Stromal cell of bone marrow (primary cell): ENCODE results near the gene PPTC7.
"Not testable (repeated sequence)": the region's sequence is repeated elsewhere in the genome, so short reads cannot be mapped to it uniquely, and the experiment has no call there.

Source experiments
- DNase-seq: peaks from one replicate; pipeline ENCODE4 v3.0.0-alpha.2; 2012; ENCODE audit warnings: low read depth

The PPTC7 gene, protein sequence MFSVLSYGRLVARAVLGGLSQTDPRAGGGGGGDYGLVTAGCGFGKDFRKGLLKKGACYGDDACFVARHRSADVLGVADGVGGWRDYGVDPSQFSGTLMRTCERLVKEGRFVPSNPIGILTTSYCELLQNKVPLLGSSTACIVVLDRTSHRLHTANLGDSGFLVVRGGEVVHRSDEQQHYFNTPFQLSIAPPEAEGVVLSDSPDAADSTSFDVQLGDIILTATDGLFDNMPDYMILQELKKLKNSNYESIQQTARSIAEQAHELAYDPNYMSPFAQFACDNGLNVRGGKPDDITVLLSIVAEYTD

DNA sequence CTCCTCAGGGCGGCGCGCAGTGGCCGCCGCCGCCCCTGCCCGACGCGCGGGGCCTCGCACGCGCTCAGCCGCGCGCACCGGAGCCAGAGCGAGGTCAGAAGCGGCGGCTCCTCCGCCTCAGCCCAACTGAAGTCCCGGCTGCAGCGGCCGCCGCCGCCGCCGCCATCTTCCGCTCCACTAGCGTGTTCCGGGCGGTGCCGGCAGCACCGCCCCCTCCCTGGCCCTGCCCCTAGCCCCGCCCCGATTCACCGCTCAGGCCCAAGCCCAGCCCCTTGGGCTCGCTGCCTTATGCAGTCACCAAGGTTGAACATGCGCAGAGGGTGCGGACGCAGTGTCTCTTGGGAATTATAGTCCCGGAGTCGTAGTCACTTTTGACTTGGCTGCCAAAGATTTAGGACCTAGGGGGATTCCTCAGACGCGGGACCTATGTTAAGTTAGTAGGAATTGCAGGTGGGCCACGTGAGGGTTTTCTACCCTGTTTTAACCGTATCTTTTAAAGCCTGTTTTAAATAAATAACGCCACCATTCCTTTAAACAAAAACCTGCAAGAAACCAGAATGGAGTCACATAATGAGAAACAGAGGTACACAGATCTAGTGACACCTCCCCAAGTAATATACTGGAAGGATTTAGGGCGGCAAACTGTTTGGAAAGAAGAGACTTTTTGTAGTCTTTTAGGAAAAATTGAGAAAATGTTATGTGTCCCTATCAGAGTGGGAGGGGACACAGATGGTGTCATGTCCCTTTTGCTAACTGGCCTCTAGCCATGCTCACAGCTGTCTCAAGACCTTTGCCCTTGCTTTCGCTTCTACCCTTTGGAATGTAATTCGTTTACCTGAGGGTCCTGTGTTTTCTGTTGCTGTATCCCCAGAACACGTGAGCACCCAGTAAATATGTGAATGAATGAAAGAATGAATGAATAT lies at the start of gene PPTC7:
PPTC7 (minus strand) TSS at position 182 of the 923 bp plus-strand sequence. CDS start 287 bp downstream, outside the sequence.
- DNase-seq, result peak; percentile 88

DNA sequence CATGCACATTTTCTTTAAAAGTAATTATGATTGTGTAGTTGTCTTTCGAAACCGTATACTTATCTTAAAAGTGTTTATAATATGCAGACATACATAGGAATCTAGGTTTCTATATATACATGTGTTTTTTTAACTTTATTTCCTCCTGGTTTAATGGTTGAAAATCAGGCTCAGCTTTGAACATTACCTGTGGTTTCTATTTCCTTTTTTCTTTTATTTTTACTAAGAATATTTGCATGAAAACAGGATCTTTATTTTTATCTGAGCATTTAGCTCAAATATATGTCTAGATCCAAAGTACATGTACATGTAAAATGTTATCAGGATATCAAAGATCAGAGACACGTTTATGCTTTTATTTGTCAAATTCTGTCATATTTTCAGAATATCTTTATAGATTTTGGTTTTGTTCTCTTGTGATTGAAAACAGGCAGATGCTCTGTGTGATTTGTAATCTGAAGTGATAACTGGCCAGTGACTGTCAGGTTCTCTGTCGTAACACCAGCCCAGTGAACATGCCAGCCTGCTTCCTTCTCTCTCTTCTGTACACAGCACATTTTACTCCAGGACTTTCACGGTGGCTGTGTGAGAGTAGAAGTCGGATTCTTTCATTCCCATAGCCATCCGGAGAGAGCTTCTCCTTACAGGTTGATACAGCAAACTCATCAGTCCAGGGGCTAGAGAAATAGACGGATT lies 44.5 kb upstream of the PPTC7 start:
- no peak for DNase-seq

DNA sequence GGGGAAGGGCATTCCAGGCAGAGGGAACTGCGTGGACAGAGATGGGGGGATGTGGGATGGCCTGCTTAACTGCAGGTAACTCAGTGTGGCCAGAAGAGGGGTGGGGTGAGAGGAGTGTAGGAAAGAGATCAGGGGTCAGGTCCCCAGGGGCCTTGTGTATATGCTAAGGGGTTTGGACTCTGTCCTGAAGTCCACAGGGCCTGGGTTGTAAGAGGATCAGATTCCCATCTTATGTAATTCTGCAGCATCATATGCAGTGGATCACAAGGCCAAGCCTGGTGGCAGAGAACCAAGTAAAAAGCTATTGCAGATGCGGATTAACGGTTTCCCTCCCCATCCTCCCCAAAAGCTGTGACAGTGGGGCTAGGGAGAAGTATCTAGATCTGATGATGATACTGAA lies 39.5 kb upstream of the PPTC7 start:
- no peak for DNase-seq

DNA sequence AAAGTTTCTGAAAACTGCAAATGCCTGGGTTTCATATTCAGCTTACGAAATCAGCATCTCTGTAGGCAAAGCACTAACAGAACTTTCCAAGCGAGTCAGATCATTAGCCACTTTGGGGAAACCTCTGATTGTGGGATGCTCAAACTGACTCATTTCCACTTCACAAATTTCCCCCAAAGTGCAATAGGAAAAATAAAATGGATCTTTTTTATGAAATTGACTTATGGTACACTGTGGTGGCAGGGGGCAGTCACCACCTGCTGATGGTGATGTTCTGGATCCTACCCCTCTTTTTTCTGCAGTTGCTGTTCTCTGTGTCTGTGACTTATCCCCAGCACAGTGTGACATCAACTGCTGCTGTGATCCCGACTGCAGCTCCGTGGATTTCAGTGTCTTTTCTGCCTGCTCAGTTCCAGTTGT lies 36.4 kb upstream of the PPTC7 start:
- peak; percentile 21 for DNase-seq

DNA sequence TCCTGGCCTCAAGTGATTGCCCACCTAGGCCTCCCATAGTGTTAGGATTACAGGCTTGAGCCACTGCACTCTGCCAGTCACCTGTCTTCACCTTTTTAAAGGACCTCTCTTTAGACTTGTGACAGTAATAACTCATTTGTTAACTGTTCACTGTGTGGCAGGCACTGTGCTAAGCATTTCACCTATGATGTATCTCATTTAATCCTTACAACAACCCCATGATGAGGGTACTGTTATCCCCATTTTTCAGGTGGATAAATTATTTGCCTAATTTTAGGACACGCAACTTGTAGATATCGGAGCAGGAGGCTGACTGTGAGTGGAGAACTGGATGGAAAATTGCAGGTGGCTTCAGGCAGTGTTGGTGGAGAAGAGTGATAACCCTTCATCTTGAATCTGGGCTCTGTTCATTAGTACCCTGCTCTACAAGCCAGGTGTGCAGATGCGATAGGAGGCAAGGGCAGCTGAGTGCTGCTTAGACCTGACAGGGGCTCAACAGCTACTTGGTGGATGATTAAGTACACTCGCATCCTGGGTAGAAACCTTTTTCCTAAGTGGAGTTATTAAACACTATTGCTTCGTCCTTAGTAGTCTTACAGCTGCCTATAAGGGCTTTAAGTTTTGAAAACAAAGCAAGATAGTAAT lies 33.5 kb upstream of the PPTC7 start:
- no peak for DNase-seq

DNA sequence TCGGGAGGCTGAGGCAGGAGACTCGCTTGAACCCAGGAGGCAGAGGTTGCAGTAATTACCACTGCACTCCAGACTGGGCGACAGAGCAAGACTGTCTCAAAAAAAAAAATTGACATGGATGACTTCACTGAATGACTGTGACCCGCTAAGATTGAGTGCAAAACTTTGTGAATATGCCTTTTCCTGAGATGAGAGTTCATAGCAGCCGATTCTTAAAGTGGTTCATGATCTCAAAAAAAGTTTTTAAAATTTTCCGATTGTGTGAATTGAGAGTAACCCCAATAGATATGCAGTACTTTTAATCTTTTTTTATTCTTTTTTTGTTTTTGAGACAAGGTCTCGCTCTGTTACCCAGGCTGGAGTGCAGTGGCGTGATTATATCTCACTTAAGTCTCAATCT lies 32.1 kb upstream of the PPTC7 start:
- DNase-seq, result no peak

DNA sequence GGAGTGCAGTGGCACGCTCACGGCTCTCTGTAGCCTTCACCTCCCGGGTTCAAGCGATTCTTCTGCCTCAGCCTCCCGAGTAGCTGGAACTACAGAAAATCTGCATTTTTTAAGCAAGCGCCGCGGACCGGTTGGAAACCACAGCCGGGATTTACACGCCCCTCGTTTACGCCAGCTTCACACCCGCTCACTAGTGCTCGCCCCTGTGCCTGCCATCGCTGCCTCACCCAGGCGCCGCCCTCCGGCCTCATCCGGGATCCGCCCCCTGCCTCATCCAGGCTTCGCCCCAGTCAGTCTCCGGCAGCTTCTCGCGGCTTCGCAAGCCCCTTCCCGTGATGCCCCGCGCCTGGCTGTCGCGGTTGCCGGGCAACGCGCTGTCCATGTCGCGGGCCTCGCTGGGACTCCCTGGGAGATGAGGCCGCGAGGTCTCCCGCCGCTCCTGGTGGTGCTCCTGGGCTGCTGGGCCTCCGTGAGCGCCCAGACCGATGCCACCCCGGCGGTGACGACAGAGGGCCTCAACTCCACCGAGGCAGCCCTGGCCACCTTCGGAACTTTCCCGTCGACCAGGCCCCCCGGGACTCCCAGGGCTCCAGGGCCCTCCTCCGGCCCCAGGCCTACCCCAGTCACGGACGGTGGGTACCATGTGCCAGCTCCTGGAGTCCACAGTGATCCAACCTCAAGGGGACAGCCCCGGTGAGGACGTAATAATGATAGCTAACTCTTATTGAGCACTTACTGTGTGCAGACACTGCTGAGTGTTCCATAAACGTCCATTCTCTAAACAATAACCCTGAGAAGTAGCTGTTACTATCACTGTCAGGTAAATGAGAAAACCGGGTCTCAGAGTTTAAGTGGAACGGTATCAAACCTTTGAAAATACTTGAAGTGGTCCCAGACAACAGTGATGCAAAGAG lies 30.9 kb upstream of the PPTC7 start, which contains the start of gene TCTN1:
TCTN1 (plus strand) TSS at position 359 of the 914 bp plus-strand sequence; CDS start at position 413, 54 bp downstream.
- peak; percentile 88 for DNase-seq

DNA sequence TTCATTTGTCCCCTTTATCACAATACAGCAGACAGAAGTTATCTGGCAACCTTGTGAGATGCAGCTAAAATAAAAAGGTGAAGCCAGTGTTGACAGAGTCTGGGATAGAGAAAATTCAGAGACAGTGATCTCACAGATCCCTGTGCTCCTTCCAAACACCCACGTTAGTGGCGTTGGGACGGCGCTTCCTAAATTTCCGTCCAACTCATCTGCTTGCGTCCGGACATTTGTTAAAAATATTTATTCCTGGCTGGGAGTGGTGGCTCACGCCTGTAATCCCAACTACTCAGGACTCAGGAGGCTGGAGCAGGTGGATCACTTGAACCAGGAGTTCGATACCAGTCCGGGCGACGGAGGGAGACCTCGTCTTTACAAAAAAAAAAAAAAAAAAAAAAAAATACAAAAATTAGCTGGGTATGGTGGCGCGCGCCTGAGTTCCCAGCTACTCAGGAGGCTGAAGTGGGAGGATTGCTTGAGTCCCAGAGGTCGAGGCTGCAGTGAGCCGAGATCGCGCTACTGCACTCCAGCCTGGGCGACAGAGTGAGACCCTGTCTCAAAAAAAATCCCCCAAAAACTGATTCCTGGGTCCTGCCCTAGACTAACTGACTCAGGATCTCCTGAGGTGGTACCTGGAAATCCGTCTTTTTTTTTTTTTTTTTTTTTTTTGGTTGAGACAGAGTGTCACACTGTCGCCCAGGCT lies 30.1 kb upstream of the PPTC7 start:
- DNase-seq, result no peak

DNA sequence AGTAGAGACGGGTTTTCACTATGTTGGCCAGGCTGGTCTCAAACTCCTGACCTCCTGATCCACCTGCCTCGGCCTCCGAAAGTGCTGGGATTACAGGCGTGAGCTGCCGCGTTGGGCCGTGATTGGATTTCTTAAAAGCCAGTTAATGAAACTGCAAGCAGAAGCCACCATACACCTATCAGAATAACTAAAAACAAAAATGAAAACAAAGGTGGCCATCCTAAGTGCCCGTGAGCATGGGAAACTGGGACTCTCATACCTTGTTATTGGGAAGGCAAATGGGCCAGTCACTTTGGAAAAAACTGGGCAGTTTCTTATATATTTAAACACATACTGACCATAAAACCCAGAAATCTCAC lies 23.1 kb upstream of the PPTC7 start:
- no peak for DNase-seq

DNA sequence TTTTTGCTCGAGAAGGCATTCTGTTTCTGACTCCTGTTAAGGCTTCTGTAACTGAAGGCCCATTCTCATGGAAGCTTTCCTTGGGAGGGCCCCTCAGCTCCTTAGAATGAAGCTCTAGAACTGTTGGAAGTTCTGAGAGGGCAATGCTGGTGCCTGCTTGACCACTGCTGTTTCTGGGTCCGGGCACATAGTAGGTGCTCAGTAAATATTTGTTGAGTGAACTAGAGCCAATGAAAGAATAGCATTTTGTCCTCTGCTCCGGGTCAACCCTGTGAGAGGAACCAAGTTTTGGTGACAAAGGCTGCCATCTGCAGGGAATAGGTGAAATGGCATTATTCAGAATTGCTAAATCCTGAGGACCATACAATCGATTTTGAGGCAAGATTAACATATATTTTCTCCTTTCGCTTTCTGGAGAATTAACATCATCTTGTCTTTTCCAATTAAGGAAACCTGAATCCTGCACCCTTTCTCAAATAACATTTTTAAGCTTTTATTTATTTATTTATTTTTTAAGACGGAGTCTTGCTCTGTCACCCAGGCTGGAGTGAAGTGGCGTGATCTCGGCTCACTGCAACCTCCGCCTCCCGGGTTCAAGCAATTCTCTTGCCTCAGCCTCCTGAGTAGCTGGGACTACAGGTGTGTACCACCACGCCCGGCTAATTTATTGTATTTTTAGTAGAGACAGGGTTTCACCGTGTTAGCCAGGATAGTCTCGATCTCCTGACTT lies 19.1 kb upstream of the PPTC7 start:
- DNase-seq, result not testable (repeated sequence)

DNA sequence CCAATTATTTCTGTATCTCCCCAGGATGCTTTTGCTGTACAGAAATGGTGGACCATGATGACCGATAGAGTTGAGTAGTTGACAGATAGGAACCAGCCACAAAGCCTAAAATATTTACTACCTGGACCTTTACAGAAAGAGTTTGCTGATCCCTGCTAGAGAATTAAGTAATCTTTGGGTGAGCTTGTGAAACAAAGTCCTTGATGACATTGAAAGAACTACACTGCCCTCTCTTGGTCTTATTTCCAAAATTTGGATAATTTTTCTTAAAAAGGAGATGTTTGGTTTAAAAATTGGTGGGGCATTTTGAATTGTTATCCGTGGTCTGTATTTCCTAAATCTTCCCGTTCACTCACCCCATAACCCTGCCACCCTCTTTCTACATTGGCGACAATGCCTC lies 17.1 kb upstream of the PPTC7 start:
- DNase-seq, result peak; percentile 42

DNA sequence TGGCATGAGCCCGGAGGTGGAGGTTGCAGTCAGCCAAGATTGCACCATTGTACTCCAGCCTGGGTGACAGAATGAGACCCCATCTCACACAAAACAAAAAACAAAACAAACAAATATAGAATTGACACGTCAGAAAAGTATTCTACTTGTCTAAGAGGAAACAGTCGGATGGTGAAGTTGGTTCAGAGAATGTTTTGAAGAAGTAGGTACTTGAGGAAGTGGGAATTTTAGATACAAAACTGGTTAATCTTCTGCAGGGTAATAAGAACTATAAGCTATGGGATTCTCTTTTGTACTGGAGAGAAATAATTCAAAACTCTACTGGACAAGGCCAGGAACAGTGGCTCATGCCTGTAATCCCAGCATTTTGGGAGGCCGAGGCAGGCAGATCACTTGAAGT lies 16.2 kb upstream of the PPTC7 start:
- DNase-seq, result no peak

DNA sequence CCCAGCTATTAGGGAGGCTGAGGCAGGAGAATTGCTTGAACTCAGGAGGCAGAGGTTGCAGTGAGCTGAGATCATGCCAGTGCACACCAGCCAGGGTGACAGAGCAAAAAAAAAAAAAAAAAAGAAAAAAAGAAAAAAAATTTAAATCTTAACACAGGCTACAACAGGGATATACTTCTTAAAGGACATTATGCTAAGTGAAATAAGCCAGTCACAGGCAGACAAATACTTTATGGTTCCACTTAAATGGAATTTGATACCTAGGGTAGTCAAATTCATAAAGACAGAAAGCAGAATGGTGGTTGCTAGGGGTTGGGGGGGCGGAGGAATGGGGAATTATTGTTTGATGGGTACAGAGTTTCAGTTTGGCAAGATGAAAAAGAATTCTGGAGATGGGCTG lies 14.8 kb upstream of the PPTC7 start:
- DNase-seq, result no peak

DNA sequence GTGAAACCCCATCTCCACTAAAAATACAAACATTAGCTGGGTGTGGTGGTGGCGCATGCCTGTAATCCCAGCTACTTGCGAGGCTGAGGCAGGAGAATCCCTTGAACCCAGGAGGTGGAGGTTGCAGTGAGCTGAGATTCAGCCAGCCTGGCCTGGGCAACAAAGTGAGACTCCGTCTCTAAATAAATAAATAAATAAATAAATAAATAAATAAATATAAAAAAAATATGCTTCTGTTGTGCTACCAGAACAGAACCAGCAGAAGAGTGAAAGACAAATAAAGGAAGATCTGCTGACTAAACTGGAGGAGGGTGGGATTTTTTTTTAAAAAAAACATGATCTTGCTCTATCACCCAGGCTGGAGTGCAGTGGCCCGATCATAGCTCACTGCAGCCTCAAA lies 9.8 kb upstream of the PPTC7 start:
- not testable (repeated sequence) for DNase-seq

DNA sequence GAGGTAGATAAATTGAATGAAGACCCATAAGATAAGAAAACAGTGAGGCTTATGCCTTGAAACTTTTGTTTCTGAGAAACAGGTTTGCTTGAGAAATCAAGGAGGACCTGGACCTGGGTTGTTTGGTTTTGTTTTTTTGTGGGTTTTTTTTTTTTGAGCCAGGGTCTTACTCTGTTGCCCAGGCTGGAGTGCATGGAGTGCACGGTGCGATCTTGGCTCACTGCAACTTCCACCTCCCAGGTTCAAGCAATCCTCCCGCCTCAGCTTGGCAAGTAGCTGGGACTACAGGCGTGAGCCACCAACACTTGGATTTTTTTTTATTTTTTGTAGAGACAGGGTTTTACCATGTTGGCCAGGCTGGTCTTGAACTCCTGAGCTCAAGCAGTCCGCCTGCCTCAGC lies 9.0 kb upstream of the PPTC7 start:
- DNase-seq, result no peak

DNA sequence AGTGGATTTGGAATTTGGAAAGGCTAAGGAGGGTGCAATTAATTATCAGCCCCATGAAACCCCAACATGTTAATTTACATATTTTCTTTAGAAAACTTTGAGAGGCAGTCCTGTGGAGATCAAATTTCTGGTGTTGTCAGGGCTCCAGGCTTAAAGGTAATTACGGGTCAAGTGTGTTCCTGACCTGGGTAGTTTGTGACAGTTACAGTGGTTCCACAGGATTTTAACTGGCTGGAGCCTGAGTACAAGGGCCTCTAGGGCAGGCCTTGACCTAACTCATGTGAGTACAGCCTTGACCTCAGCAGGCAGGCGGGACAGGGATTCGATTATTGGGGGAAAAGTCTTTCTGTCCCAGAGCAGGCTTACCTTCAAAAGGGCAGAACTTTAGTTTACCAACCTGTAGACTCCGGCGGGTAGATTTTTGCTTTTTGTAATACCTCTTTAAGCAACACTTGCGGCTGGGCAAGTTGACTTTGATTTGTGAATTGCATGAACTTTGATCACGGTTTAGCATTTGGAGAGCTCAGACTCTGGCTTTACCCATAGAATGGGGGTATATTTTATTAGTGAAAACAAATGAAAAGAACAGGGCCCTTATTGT lies 8.4 kb upstream of the PPTC7 start:
- DNase-seq, result no peak

DNA sequence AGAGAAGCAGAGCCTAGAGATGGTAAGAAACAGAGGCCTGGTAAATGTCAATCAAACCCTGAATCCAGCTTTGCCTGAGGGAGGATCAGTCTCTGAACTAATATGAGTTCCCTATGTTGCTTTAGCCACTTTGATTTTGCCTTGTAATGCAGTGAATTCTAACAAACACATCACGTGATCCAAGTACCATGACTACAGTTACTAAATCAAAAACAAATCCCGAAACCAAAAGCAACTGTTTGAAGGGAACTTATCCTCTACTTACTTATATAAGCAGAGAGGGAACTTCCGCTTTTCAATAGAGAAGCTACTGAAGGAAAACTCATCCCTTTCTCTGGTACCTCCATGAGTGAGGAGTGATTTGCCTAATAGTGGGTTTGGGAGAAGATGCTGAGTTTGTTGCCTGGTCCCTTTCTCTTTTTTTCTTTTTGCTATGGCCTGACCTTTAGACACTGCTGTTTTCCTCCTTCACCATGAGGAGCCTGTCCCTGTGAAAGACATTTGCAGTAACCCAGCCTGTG lies 7.7 kb upstream of the PPTC7 start:
- peak; percentile 86 for DNase-seq

DNA sequence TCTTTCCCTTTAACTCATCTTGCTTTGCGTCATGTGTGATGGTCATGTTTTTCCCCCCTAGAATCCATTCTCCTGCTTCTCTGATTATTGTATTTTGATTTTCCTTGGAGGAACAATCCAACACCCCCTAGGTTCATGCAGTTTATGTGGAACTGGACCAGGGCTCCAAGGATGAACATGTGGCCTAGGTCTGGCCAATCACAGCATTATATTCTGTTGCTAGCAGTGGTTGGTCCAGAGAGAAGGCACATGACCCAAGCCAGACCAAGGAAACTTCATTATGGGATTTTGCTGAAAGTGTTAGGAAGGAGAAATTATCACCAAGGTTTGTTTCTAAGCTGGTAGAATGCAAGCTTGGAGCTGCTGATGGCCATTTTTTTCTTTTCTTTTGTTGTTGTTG lies 6.9 kb upstream of the PPTC7 start:
- DNase-seq, result no peak

DNA sequence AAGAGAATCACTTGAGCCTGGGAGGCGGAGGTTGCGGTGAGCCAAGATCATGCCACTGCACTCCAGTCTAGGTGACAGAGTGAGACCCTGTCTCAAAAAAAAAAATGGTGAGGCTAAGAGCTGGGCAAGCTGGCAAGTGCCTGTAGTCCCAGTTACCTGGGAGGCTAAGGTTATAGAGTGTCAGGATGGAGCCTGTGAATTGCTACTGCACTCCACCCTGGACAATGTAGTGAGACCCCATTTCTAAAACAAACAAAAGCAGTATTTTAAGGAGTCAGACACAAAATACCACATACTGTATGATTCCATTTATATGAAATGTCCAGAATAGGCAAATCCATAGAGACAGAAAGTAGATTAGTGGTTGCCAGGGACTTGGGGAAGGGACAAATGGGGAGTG lies 4.0 kb upstream of the PPTC7 start:
- DNase-seq, result not testable (repeated sequence)
